GM12892 (cell line): Measurements from ENCODE around the gene RALGDS.

ENCODE experiments used
- POLR2A ChIP-seq: IDR thresholded peaks from 2 replicates; pipeline ENCODE4 v1.6.1; 2011; ENCODE audit warnings: low read depth, low read length, control low read depth
- TAF1 ChIP-seq: IDR thresholded peaks from 2 replicates; pipeline ENCODE4 v1.6.1; 2011; ENCODE audit warnings: low read depth, mild to moderate bottlenecking, control low read depth, low read length, borderline replicate concordance

DNA sequence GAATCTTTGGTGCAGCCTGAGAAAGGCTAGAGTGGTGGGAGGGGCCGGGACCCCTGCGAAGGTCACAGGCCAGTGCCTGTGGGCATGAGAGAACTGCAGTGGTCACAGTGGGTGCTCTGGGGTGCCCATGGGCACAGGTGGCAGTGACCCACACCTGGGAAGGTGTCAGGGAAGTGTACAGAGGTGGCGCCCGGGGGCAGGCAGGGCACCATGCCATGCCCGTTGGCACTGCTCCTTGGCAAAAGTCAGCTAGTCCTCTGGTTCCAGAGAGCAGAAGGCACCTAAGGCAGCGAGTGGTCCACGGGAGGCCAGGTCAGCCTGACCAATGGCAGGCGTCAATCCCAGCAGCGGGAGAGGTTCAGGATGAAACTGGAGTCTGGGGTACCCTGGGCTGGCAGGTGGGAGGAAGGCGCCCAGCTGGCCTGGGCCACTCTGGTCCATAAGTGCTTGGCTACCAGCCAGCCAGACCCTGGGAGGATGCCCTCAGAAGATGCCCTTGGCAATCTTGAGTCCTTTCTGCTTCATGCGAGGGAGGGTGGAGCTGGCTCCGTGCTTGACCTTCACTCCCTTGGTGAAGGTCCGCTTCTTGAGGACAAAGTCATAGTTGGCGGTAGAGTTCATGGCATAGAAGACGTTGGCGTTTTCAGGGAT is 22.8 kb downstream of the RALGDS start:
- no peak; the same call in 1 of the 2 replicates for TF ChIP-seq POLR2A
- TF ChIP-seq TAF1, result no peak
